Measurements from ENCODE around the gene SLC39A6.
"Not testable (repeated sequence)": the region's sequence is repeated elsewhere in the genome, so short reads cannot be mapped to it uniquely, and the experiment has no call there.

SLC39A6 gene

GRCh38 chr18:36128530-36128870, 640 bp downstream of the SLC39A6 start:
- no peaks in the 10 kb centered on the region for H3K27me3 Mint-ChIP-seq
- peaks cover 67% of the 10 kb centered on the region for H3K4me1 Mint-ChIP-seq (ENCODE audit: low read depth)
- H3K36me3 Mint-ChIP-seq (ENCODE audit: low read depth), result peaks cover 52% of the 10 kb centered on the region
- peak overlapping the region; percentile 57 for H3K27ac Mint-ChIP-seq
- peak overlapping the region; percentile 95 for H3K4me3 Mint-ChIP-seq
- H3K9me3 Mint-ChIP-seq, result no peaks in the 10 kb centered on the region

- H3K4me1 Mint-ChIP-seq (ENCODE audit: low read depth), result peaks cover 63% of the 10 kb centered on the region
- peak overlapping the region; percentile 95 for H3K4me3 Mint-ChIP-seq
- H3K9me3 Mint-ChIP-seq, result no peaks in the 10 kb centered on the region
- H3K36me3 Mint-ChIP-seq (ENCODE audit: low read depth), result peaks cover 56% of the 10 kb centered on the region
- peak overlapping the region; percentile 57 for H3K27ac Mint-ChIP-seq
- H3K27me3 Mint-ChIP-seq, result no peaks in the 10 kb centered on the region
Observed at GRCh38 chr18:36127836-36128529, 1.2 kb downstream of the SLC39A6 start.

- Mint-ChIP-seq H3K36me3 (ENCODE audit: low read depth) (peaks cover 65% of the 10 kb centered on the region), H3K27ac (no peak overlapping the region), H3K4me1 (ENCODE audit: low read depth) (peaks cover 50% of the 10 kb centered on the region), H3K4me3 (no peak overlapping the region), H3K27me3 (no peaks in the 10 kb centered on the region), H3K9me3 (no peaks in the 10 kb centered on the region)
Observed at GRCh38 chr18:36126668-36127067, 2.5 kb downstream of the SLC39A6 start.

DNA sequence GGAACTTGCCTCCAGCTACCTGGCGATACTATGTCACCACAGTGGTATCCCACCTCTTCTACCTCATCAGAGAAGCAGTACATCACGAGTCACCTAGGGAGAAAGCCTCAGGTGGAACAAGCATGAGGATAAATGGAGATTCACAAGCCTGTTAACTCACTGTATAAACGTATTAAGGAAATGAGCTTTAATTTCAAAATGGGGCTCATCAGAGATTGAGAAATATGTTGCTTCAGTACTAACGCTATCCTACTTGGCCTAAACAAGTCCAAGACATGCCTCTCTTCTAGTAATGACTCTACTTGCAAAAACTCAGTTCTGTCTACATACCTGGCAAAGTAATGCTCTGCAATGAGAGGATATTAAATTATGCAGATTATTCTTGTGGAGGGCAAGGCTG, 4.3 kb downstream of the SLC39A6 start:
- Mint-ChIP-seq H3K27ac (no peak overlapping the region), H3K4me3 (no peak overlapping the region), H3K36me3 (ENCODE audit: low read depth) (peaks cover 73% of the 10 kb centered on the region), H3K27me3 (no peaks in the 10 kb centered on the region), H3K9me3 (no peaks in the 10 kb centered on the region), H3K4me1 (ENCODE audit: low read depth) (peaks cover 37% of the 10 kb centered on the region)

- no peak overlapping the region for H3K27ac Mint-ChIP-seq
- H3K27me3 Mint-ChIP-seq, result no peaks in the 10 kb centered on the region
- no peaks in the 10 kb centered on the region for H3K9me3 Mint-ChIP-seq
- H3K4me3 Mint-ChIP-seq, result no peak overlapping the region
- H3K36me3 Mint-ChIP-seq (ENCODE audit: low read depth), result peaks cover 73% of the 10 kb centered on the region
- H3K4me1 Mint-ChIP-seq (ENCODE audit: low read depth), result peaks cover 5% of the 10 kb centered on the region
Observed at GRCh38 chr18:36120297-36120696, 8.8 kb downstream of the SLC39A6 start.

- H3K9me3 Mint-ChIP-seq; H3K27ac Mint-ChIP-seq; H3K27me3 Mint-ChIP-seq; H3K4me1 Mint-ChIP-seq (ENCODE audit: low read depth); H3K4me3 Mint-ChIP-seq: not testable (repeated sequence)
- peaks cover 62% of the 10 kb centered on the region for H3K36me3 Mint-ChIP-seq (ENCODE audit: low read depth)
Observed at GRCh38 chr18:36116771-36117170, 12.4 kb downstream of the SLC39A6 start.

GRCh38 chr18:36114738-36115137, 14.4 kb downstream of the SLC39A6 start:
- no peaks in the 10 kb centered on the region for H3K9me3 Mint-ChIP-seq
- no peaks in the 10 kb centered on the region for H3K27me3 Mint-ChIP-seq
- no peak overlapping the region for H3K27ac Mint-ChIP-seq
- no peaks in the 10 kb centered on the region for H3K4me1 Mint-ChIP-seq (ENCODE audit: low read depth)
- H3K36me3 Mint-ChIP-seq (ENCODE audit: low read depth), result peaks cover 59% of the 10 kb centered on the region
- H3K4me3 Mint-ChIP-seq, result no peak overlapping the region

GRCh38 chr18:36114251-36114650, 14.9 kb downstream of the SLC39A6 start:
- H3K9me3 Mint-ChIP-seq, result no peaks in the 10 kb centered on the region
- peaks cover 63% of the 10 kb centered on the region for H3K36me3 Mint-ChIP-seq (ENCODE audit: low read depth)
- no peak overlapping the region for H3K27ac Mint-ChIP-seq
- no peaks in the 10 kb centered on the region for H3K4me1 Mint-ChIP-seq (ENCODE audit: low read depth)
- no peak overlapping the region for H3K4me3 Mint-ChIP-seq
- no peaks in the 10 kb centered on the region for H3K27me3 Mint-ChIP-seq

GRCh38 chr18:36112302-36112701, 16.8 kb downstream of the SLC39A6 start:
- Mint-ChIP-seq H3K27ac (no peak overlapping the region), H3K9me3 (no peaks in the 10 kb centered on the region), H3K4me1 (ENCODE audit: low read depth) (no peaks in the 10 kb centered on the region), H3K27me3 (no peaks in the 10 kb centered on the region), H3K4me3 (no peak overlapping the region), H3K36me3 (ENCODE audit: low read depth) (peaks cover 59% of the 10 kb centered on the region)

DNA sequence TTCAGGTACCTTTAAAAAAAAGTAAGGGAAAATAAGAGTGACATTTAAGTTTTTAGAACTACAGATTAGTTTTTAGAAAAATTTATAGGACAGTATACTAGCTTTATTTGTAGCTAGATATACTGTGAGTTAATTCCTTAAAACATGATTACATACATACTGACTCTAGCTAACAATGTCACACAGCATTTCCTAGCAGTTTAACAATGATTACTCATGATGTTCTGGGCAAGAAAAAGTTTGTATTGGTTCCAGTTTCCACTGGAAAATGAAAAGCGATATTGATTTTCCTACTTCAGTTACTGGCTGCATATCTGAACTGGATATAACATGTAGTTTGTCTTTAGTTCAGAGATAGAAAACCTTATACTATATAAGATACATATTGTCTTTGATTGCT, 19.4 kb downstream of the SLC39A6 start:
- no peaks in the 10 kb centered on the region for H3K4me1 Mint-ChIP-seq (ENCODE audit: low read depth)
- no peaks in the 10 kb centered on the region for H3K9me3 Mint-ChIP-seq
- no peak overlapping the region for H3K4me3 Mint-ChIP-seq
- no peak overlapping the region for H3K27ac Mint-ChIP-seq
- peaks cover 46% of the 10 kb centered on the region for H3K36me3 Mint-ChIP-seq (ENCODE audit: low read depth)
- no peaks in the 10 kb centered on the region for H3K27me3 Mint-ChIP-seq

DNA sequence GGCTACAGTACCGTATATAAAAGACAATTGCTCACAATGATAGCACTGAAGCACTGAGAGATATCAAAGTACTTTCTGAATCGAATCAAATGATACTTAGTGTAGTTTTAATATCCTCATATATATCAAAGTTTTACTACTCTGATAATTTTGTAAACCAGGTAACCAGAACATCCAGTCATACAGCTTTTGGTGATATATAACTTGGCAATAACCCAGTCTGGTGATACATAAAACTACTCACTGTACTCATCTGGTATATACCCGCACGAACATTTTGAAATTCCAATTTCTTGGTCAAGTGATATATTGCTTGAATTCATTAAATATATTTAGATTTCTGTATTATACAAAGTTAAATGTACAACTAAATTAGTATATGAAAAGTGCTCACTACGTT, 20.5 kb downstream of the SLC39A6 start:
- Mint-ChIP-seq H3K27ac (no peak overlapping the region), H3K36me3 (ENCODE audit: low read depth) (peaks cover 37% of the 10 kb centered on the region), H3K9me3 (no peaks in the 10 kb centered on the region), H3K4me3 (no peak overlapping the region), H3K4me1 (ENCODE audit: low read depth) (no peaks in the 10 kb centered on the region), H3K27me3 (no peaks in the 10 kb centered on the region)

DNA sequence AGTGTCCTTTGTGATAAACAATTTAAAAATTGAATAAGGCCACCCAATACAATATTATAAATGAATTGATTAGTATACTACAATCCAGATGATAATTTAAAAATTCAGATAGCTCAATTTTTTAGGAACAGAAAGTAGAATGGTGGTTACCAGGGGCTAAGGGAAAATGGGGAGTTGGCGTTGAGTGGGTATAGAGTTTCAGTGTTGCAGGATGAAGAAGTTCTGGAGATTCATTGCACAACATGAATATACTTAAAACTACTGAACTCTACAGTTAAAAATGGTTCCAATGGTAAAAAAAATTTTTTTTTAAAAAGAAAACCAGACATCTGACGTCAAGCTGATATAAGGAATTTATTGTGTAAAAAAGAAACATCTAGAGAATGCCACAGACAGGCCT, 20.9 kb downstream of the SLC39A6 start:
- peaks cover 34% of the 10 kb centered on the region for H3K36me3 Mint-ChIP-seq (ENCODE audit: low read depth)
- H3K9me3 Mint-ChIP-seq, result no peaks in the 10 kb centered on the region
- no peak overlapping the region for H3K4me3 Mint-ChIP-seq
- H3K27ac Mint-ChIP-seq, result no peak overlapping the region
- H3K27me3 Mint-ChIP-seq, result no peaks in the 10 kb centered on the region
- H3K4me1 Mint-ChIP-seq (ENCODE audit: low read depth), result no peaks in the 10 kb centered on the region

DNA sequence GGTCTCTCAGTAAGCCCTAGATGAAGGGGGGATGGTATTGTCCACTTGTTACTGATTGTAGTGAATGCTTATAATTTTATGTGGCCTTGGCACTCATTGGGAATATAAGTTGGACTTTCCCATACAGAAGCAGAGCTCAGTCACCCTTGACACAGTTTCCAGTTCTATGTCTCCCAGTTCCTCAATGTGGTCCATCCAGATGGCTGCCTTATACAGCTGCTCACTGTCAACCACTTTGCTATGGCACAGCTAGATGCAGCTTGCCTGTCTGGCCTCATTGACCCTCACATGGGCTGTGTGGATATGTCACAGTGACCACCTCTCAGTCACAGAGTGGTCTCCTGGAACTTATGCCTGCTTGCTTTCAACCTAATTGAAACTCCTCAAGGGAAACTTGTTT, 21.7 kb downstream of the SLC39A6 start:
- H3K36me3 Mint-ChIP-seq (ENCODE audit: low read depth), result peaks cover 29% of the 10 kb centered on the region
- H3K9me3 Mint-ChIP-seq, result no peaks in the 10 kb centered on the region
- H3K27me3 Mint-ChIP-seq, result no peaks in the 10 kb centered on the region
- no peak overlapping the region for H3K4me3 Mint-ChIP-seq
- no peak overlapping the region for H3K27ac Mint-ChIP-seq
- H3K4me1 Mint-ChIP-seq (ENCODE audit: low read depth), result no peaks in the 10 kb centered on the region

- Mint-ChIP-seq H3K36me3 (ENCODE audit: low read depth) (peaks cover 11% of the 10 kb centered on the region), H3K9me3 (no peaks in the 10 kb centered on the region), H3K4me3 (no peak overlapping the region), H3K27me3 (no peaks in the 10 kb centered on the region), H3K4me1 (ENCODE audit: low read depth) (no peaks in the 10 kb centered on the region), H3K27ac (no peak overlapping the region)
Observed at GRCh38 chr18:36104749-36105148, 24.4 kb downstream of the SLC39A6 start.

DNA sequence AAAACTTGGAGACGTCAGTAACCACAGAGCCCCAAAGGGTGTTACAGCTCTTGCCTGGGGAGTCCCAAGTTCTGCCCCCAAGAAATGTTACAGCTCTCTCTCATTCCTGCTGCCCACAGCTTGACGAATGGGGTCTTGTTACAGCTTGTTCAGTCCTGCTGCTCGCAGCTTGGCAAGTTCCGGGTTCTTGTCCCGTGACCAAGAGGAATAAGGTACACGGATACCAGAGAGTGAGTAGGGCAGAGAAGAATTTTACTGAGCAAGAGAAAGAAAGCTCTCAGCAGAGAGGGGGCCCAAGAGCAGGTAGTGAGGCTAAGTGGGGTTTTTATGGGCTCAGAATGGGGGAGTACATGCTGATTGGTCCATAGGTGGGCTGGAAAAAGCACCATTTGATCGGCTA, 27.2 kb downstream of the SLC39A6 start:
- Mint-ChIP-seq H3K36me3 (ENCODE audit: low read depth) (peaks cover 3% of the 10 kb centered on the region), H3K27ac (no peak overlapping the region), H3K9me3 (no peaks in the 10 kb centered on the region), H3K4me1 (ENCODE audit: low read depth) (no peaks in the 10 kb centered on the region), H3K4me3 (no peak overlapping the region), H3K27me3 (no peaks in the 10 kb centered on the region)

DNA sequence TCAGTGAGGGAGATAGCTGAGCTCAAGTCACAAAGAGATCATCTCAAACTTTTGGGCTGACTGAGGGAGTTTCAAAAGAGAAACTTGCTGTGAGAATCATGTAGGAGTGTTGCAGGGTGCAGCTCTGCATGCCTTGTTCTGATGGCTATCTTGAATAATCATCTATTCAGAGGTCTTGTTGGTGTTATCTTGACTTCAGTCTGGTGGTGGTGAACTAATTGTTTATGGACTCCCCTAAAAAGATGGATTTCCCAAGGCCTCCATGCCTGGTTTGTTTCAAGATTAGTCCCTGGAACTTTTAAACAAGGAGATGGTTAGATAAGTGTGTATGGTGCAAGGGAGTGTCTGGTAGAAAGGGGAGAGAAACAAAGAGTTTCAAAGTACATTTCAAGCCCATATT, 29.8 kb downstream of the SLC39A6 start:
- H3K36me3 Mint-ChIP-seq (ENCODE audit: low read depth), result no peaks in the 10 kb centered on the region
- no peaks in the 10 kb centered on the region for H3K9me3 Mint-ChIP-seq
- H3K27ac Mint-ChIP-seq, result no peak overlapping the region
- H3K4me3 Mint-ChIP-seq, result no peak overlapping the region
- no peaks in the 10 kb centered on the region for H3K4me1 Mint-ChIP-seq (ENCODE audit: low read depth)
- H3K27me3 Mint-ChIP-seq, result peaks cover 8% of the 10 kb centered on the region
